GM12878 (cell line): ENCODE results near the gene TXN2. TPM values are rescaled to one million over a fixed set of nuclear protein-coding genes. Genes with fewer than 3 reads are reported as not detected.

Source experiments
- BCL11A ChIP-seq: IDR thresholded peaks from 2 replicates; pipeline ENCODE4 v1.6.1; 2011; ENCODE audit warnings: low read depth, low read length
- CHD4 ChIP-seq: fragments of 200-600 bp; sonication (generic); IDR thresholded peaks from 2 replicates; pipeline ENCODE4 v1.6.1; 2016; ENCODE audit warnings: mild to moderate bottlenecking
- EED ChIP-seq: sonication (generic); IDR thresholded peaks from 2 replicates; pipeline ENCODE4 v1.6.1; 2016; ENCODE audit warnings: antibody characterized with exemption, low read depth
- GATAD2B ChIP-seq: fragments of 450-650 bp; conservative IDR thresholded peaks from 2 replicates; pipeline ENCODE4 v1.6.1; 2017; ENCODE audit warnings: low read depth, mild to moderate bottlenecking, moderate library complexity
- IRF4 ChIP-seq: IDR thresholded peaks from 2 replicates; pipeline ENCODE4 v1.6.1; 2011; ENCODE audit warnings: low read depth, low read length
- MEF2B ChIP-seq: fragments of 450-650 bp; IDR thresholded peaks from 2 replicates; pipeline ENCODE4 v1.6.1; 2018; ENCODE audit warnings: mild to moderate bottlenecking, moderate library complexity; ENCODE audit not compliant: partially characterized antibody, poor library complexity, severe bottlenecking
- RB1 ChIP-seq: fragments of 450-650 bp; formaldehyde crosslinking; IDR thresholded peaks from 2 replicates; pipeline ENCODE4 v1.6.1; 2017; ENCODE audit warnings: mild to moderate bottlenecking, borderline replicate concordance
- SMAD1 ChIP-seq: fragments of 450-650 bp; IDR thresholded peaks from 2 replicates; pipeline ENCODE4 v1.6.1; 2018; ENCODE audit warnings: mild to moderate bottlenecking, low read depth; ENCODE audit not compliant: partially characterized antibody
- SMAD5 ChIP-seq: IDR thresholded peaks from 2 replicates; pipeline ENCODE4 v1.6.1; 2016; ENCODE audit warnings: antibody characterized with exemption, low read depth
- SRF ChIP-seq, 2 experiments: IDR thresholded peaks; 2 replicates each; pipeline ENCODE4 v1.6.1; 2011; ENCODE audit warnings: low read depth in 2 of 2, low read length in 2 of 2, mild to moderate bottlenecking in 1 of 2, moderate library complexity in 1 of 2
- ZBED1 ChIP-seq: IDR thresholded peaks from 2 replicates; pipeline ENCODE4 v1.6.1; 2016; ENCODE audit warnings: borderline replicate concordance
- ZNF274 ChIP-seq: IDR thresholded peaks from one replicate; pipeline ENCODE4 v1.8.0; 2011; ENCODE audit not compliant: insufficient read length, insufficient read depth
- polyA plus RNA-seq, 11 experiments: library from polyadenylated mRNA; depleted of rRNA in 4 of 11; unstranded in 6 of 11; stranded (reverse) in 5 of 11; fragments of >200 nt; fragmentation: Nextera tagmentation in 4 of 11; fragmentation: Illumina TruSeq in 1 of 11; extraction: Ambion mirVana in 4 of 11; extraction: Trizol in 1 of 11; gene quantifications; 1 replicate in 1 of 11; 2 replicates in 10 of 11; pipeline versions ENCODE4 v1.2.1 to v1.2.3, GENCODE V29; 2011 to 2016; ENCODE audit warnings: inconsistent platforms in 2 of 11, missing spikeins in 2 of 11, low read depth in 1 of 11
- total RNA-seq, 4 experiments: library from RNA; depleted of rRNA in 3 of 4; stranded (reverse); fragments of >200 nt in 3 of 4; fragmentation: Illumina TruSeq in 1 of 4; extraction: Trizol in 1 of 4; gene quantifications; 2 replicates each; pipeline versions ENCODE4 v1.2.1 to v1.2.3, GENCODE V29; 2013 to 2021
- TF ChIP-seq, protein P1 (sequence below): fragments of 450-650 bp; IDR thresholded peaks from 2 replicates; pipeline ENCODE4 v1.6.1; 2018; ENCODE audit warnings: mild to moderate bottlenecking, low read depth, moderate library complexity; ENCODE audit not compliant: partially characterized antibody
- TF ChIP-seq, protein P2 (sequence below): fragments of 450-650 bp; formaldehyde crosslinking; IDR thresholded peaks from 2 replicates; pipeline ENCODE4 v1.5.0; 2022; ENCODE audit warnings: mild to moderate bottlenecking, missing genetic modification characterization

The TXN2 gene
- total and polyA plus RNA-seq, 10 of the 15 experiments (the other 5 are each of a cell fraction or from before 2014, with no cell fraction given): 70.2 to 350 (median 183) TPM

DNA sequence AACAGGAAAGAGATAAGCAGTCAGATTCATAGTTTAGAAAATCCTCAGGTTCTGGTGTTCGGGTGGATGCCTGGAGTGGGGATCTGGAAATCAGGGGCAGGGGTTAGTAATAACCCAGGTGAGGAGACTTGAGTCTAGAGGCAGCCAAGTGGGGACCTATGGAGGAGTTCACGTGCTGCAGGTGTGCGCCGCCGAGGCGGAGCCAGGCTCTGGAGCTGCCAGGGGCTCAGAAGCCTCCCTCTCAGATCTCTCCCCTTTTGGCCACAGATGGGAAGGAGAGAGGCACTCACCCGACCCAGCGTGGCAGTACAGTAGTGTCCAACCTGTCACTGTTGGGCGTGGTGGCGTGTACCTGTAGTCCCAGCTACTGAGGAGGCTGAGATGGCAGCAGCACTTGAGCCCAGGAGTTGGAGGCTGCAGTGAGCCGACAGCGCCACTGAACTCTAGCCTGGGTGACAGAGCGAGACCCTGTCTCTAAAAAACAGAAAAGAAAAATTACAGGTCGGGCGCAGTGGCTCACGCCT, 27.5 kb downstream of the TXN2 start (continued):
- TF ChIP-seq, protein P1, sequence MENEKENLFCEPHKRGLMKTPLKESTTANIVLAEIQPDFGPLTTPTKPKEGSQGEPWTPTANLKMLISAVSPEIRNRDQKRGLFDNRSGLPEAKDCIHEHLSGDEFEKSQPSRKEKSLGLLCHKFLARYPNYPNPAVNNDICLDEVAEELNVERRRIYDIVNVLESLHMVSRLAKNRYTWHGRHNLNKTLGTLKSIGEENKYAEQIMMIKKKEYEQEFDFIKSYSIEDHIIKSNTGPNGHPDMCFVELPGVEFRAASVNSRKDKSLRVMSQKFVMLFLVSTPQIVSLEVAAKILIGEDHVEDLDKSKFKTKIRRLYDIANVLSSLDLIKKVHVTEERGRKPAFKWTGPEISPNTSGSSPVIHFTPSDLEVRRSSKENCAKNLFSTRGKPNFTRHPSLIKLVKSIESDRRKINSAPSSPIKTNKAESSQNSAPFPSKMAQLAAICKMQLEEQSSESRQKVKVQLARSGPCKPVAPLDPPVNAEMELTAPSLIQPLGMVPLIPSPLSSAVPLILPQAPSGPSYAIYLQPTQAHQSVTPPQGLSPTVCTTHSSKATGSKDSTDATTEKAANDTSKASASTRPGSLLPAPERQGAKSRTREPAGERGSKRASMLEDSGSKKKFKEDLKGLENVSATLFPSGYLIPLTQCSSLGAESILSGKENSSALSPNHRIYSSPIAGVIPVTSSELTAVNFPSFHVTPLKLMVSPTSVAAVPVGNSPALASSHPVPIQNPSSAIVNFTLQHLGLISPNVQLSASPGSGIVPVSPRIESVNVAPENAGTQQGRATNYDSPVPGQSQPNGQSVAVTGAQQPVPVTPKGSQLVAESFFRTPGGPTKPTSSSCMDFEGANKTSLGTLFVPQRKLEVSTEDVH: no peak
- TF ChIP-seq SMAD5 (no peak), ZNF274 (no peak), ZBED1 (no peak), MEF2B (no peak), IRF4 (no peak), BCL11A (no peak), SMAD1 (no peak), SRF (IDR thresholded peaks at IDR 0.05; ENCODE audit: low read depth in 2 of 2, low read length in 2 of 2) (no peak), CHD4 (no peak), GATAD2B (no peak), EED (no peak), RB1 (no peak)
- TF ChIP-seq, protein P2, sequence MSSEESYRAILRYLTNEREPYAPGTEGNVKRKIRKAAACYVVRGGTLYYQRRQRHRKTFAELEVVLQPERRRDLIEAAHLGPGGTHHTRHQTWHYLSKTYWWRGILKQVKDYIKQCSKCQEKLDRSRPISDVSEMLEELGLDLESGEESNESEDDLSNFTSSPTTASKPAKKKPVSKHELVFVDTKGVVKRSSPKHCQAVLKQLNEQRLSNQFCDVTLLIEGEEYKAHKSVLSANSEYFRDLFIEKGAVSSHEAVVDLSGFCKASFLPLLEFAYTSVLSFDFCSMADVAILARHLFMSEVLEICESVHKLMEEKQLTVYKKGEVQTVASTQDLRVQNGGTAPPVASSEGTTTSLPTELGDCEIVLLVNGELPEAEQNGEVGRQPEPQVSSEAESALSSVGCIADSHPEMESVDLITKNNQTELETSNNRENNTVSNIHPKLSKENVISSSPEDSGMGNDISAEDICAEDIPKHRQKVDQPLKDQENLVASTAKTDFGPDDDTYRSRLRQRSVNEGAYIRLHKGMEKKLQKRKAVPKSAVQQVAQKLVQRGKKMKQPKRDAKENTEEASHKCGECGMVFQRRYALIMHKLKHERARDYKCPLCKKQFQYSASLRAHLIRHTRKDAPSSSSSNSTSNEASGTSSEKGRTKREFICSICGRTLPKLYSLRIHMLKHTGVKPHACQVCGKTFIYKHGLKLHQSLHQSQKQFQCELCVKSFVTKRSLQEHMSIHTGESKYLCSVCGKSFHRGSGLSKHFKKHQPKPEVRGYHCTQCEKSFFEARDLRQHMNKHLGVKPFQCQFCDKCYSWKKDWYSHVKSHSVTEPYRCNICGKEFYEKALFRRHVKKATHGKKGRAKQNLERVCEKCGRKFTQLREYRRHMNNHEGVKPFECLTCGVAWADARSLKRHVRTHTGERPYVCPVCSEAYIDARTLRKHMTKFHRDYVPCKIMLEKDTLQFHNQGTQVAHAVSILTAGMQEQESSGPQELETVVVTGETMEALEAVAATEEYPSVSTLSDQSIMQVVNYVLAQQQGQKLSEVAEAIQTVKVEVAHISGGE: no peak
